NCI-H82 treated with DMSO at 0.1 percent for 48 hours (cell line): ENCODE data around the gene ZNF865.

Source experiments
- DNase-seq: peaks from one replicate; lab custom pipeline; 2025; ENCODE audit not compliant: unreplicated experiment; lab: John Stamatoyannopoulos, UW

ZNF865 gene

DNA sequence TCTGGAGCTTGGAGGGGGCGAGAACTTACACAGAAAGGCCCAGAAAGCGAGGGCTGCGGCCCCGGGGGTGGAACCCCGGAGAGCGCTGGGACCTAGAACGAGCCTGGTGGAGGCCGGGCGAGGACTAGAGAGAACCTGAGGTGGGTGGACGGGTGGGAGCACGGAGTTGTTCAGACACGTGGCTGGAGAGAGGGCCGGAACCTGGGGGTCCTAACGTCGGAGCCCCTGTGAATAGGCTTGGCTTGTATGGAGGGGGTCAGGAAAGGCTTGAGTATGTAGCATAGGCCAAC lies 38.4 kb downstream of the ZNF865 start:
- no peak for DNase-seq

GRCh38 chr19:55644191-55644833 lies 38.9 kb downstream of the ZNF865 start:
- no peak for DNase-seq

- no peak for DNase-seq
Observed at GRCh38 chr19:55644842-55645511, 39.5 kb downstream of the ZNF865 start.

GRCh38 chr19:55645512-55645881 lies 40.0 kb downstream of the ZNF865 start:
- DNase-seq = no peak

GRCh38 chr19:55646889-55647731 lies 41.7 kb downstream of the ZNF865 start:
- DNase-seq = peak; percentile 51

DNA sequence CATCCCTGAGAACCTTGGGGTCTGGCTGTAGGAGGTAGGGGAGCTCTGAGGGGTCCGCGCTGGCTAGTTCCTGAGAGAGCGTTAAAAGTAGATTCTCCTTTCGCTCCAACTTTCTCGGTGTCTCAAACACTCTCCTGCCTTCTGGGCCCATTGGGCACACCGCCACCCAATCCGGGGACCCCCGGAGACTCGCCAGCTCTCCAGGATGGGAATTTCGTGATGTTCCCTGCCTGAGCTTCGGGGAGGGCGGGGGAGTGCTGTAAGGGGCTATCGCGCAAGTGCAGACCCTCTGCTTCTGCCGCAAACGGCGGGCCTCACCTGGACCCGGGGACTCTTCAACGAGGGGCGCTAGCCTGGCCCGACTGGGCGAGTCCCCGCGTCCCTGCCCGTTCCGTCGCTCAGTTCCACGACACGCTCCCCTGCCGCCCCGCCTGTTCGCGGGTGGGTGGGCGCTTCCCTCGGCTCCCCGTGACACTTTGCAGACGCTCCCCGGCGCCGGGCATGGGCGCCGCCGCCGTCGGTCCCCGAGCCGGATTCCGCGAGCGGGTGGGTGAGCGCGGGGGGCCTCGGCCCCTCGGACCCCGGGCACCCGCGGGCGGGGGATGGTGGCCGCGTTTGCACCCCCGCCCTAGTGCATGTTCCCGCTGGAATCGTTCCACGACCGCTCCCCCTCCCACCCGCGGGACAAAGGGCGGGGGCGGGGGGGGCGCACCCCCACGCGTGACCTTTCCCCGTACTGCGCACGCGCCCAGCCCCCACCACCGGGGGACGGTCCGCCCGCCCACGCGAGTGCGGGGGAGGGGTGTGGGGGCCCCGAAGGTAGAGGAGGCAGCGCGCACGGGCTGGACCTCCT lies 42.5 kb downstream of the ZNF865 start, which contains the start of gene CCDC106:
Gene CCDC106, plus strand, starts transcription at position 481 of the 853 bp plus-strand sequence. CDS start 835 bp downstream, outside the sequence.
- DNase-seq = peak; percentile 55

GRCh38 chr19:55648585-55649267 lies 43.3 kb downstream of the ZNF865 start:
- no peak for DNase-seq

DNA sequence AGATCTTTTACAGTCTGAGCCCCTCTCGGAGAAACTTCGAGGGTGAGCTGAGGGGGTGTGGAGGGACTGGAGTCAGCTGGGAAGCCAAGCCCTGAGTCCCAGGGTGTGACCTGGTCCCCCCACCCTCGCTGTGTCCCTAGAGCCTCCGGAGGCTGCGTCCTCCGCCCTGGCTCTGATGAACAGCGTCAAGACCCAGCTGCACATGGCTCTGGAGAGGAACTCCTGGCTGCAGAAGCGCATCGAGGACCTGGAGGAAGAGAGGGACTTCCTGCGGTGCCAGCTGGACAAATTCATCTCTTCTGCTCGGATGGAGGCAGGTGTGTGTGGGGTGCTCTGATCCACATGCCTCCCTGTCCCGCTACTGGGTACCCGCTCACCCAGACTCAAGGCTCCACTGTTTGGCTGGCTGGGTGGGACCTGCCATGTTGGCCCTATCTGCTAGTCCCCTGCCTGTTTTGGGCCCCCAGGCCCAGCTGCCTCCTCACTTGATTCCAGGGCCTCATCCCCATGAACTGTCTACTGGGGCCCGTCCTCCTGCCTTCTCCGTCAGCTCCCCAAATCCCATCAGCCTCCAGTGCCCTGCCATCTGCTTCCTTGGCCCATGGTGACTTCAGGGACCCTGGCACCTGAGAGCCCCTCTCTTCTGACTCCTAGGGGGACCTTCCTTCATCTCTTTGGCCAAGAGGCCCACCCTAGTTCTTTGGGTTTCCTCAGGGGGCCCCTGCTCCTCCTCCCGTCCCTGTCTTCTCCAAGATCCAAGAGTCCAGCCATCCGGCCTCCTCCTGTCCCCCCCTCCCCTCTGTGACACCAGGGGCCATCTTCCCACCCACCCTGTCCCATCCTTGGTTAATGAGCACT lies 44.0 kb downstream of the ZNF865 start:
- DNase-seq = no peak

DNA sequence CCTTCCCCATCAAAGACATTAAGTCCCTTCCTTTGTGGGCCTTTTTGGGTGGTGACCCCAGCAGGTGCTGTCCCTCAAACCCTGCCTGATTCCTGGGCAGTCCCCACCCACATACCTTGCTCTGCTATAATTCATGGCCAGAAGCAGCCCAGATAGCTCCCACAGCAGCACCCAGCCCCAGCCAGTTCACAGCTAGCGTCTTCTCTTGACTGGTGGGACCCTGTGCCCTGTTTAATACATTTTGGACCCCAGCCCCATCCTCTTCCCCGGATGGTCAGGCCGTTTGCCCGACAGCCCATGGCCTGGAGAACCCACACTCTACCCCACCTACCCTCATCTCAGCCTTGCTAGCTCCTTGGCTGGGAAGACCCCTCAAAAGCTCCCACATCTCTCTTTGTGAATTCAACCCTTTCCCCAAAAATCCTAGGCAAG lies 44.7 kb downstream of the ZNF865 start:
- no peak for DNase-seq

- no peak for DNase-seq
Observed at GRCh38 chr19:55650602-55651230, 45.3 kb downstream of the ZNF865 start.

- no peak for DNase-seq
Observed at GRCh38 chr19:55651236-55651635, 45.8 kb downstream of the ZNF865 start.

DNA sequence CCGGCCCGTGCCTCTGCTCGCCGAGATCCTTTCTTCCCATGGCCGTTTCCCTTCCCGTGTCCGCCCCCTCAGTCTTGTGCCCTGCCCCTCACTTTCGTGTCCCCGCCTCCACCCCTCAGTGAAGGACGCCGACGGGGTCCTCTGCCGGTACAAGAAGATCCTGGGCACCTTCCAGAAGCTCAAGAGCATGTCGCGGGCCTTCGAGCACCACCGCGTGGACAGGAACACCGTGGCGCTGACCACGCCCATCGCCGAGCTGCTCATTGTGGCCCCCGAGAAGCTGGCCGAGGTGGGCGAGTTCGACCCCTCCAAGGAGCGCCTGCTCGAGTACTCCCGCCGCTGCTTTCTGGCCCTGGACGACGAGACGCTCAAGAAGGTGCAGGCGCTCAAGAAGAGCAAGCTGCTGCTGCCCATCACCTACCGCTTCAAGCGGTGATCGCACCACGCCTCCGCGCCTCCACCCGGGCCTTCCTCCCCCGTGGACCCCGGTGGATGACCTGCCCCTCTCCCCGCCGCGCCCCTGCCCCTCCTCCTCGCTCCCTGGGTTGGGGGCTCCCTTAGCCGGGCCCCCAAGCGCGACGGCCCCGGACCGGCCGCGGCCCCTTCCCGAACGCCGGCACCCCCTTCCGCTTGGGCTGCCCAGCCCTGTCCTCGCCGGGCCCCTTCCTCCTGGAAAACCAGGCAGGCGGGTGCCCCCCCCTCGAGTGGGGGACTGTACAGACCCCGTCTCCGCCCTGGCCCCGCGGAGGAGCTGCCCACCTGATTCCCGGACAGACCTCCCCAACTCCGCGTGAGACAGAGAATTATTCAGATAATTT lies 47.1 kb downstream of the ZNF865 start:
- DNase-seq = no peak

GRCh38 chr19:55653651-55654322 lies 48.3 kb downstream of the ZNF865 start:
- peak; percentile 99 for DNase-seq

DNA sequence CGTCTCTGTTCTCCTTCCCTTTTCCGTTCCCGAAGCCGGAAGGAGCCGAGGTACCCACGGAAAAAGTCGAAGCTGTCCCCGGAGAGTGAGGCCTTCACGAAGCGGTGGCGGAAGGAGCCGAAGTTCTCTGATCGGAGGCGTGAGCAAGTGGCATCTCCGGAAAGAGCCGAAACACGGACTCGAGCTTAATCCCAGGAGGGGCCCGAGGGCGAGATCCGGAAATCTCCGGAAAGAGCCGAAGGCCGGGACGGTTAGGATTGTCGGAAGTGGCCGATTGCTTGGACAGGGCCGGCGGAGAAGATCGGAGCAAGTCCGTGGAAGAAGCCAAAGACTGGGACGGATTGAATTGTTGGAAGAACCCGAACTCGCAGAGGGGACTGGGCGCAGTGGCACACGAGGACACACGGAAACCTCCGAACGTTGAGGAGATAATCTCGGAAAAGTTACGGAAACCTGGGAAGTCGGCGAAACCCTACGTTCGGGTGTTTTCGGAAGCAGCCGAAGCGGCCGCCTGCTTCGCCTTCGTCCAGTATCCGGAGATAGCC lies 48.9 kb downstream of the ZNF865 start:
- DNase-seq = peak; percentile 94

- peak; percentile 85 for DNase-seq
Observed at GRCh38 chr19:55654868-55655647, 49.6 kb downstream of the ZNF865 start, which contains the start of gene U2AF2. Gene U2AF2 (plus strand): TSS chr19:55655035. CDS start chr19:55655105, 70 bp downstream.

DNA sequence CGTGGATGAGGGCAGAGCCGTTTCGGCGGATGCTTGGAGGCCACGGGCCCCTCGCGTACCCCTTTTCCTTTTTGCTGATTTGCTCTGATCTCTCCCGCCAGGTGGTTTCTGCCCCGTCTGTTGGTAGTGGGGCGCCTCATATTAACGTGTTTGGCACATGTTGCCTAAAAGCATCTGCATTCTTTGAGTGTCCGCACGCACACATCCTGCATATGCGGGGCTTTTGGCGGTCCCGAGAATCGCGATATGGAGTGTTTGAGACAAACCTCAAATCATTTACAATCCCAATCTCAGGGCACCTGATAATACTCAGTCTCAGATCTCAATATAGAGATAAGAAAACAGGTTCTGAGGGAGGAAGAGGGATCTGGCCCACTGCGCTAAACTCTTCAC lies 50.2 kb downstream of the ZNF865 start:
- DNase-seq = no peak

GRCh38 chr19:55656552-55656951 lies 51.1 kb downstream of the ZNF865 start:
- DNase-seq = no peak
